Neuronal stem cell (in vitro differentiated cells): ENCODE measurements around the gene BTBD6.

Experiments used
- DNase-seq: peaks from one replicate; pipeline ENCODE4 v3.0.0-alpha.2; 2013; ENCODE audit warnings: low spot score
- H2AFZ ChIP-seq: one replicate; pipeline ENCODE4 v1.6.1; 2013; ENCODE audit warnings: mild to moderate bottlenecking, low read length, inconsistent platforms
- H2AK5ac ChIP-seq: 2 replicates; pipeline ENCODE4 v1.6.1; 2013; ENCODE audit warnings: low read depth, mild to moderate bottlenecking, inconsistent platforms, low read length, moderate library complexity, mixed read lengths
- H2BK120ac ChIP-seq: 2 replicates; pipeline ENCODE4 v1.6.1; 2013; ENCODE audit warnings: low read depth, mild to moderate bottlenecking, inconsistent platforms, low read length, moderate library complexity, mixed read lengths
- H2BK12ac ChIP-seq: one replicate; pipeline ENCODE4 v1.6.1; 2013; ENCODE audit warnings: low read length, inconsistent platforms
- H2BK15ac ChIP-seq: 2 replicates; pipeline ENCODE4 v1.6.1; 2013; ENCODE audit warnings: mild to moderate bottlenecking, low read length, inconsistent platforms, mixed read lengths
- H2BK5ac ChIP-seq: one replicate; pipeline ENCODE4 v1.6.1; 2013; ENCODE audit warnings: inconsistent platforms, mild to moderate bottlenecking, low read length, moderate library complexity
- H3K14ac ChIP-seq: one replicate; pipeline ENCODE4 v1.6.1; 2013; ENCODE audit warnings: low read length, inconsistent platforms
- H3K18ac ChIP-seq: 2 replicates; pipeline ENCODE4 v1.6.1; 2013; ENCODE audit warnings: low read length, inconsistent platforms
- H3K23ac ChIP-seq: 2 replicates; pipeline ENCODE4 v1.6.1; 2013; ENCODE audit warnings: low read depth, mild to moderate bottlenecking, mixed read lengths, low read length, inconsistent platforms; ENCODE audit not compliant: poor library complexity
- H3K27ac ChIP-seq: replicated peaks from 3 replicates; pipeline ENCODE4 v1.5.1; 2013; ENCODE audit warnings: low read length, inconsistent platforms
- H3K27me3 ChIP-seq, 3 experiments: 2 replicates each; pipeline ENCODE4 v1.6.1; 2013; ENCODE audit warnings: low read length in 3 of 3, mild to moderate bottlenecking in 2 of 3, inconsistent platforms in 1 of 3, low read depth in 1 of 3, mixed read lengths in 1 of 3, moderate library complexity in 1 of 3; ENCODE audit not compliant: control insufficient read depth in 3 of 3, insufficient read depth in 3 of 3
- H3K36me3 ChIP-seq, 2 donors: replicated peaks in 1 of 2; 2 replicates each; pipeline ENCODE4 v1.6.1; 2013; ENCODE audit warnings: low read length in 2 of 2; ENCODE audit not compliant: control insufficient read depth in 2 of 2, insufficient read depth in 2 of 2
- H3K4ac ChIP-seq: 2 replicates; pipeline ENCODE4 v1.6.1; 2013; ENCODE audit warnings: inconsistent platforms, mild to moderate bottlenecking, low read length, moderate library complexity
- H3K4me1 ChIP-seq, 2 donors: 1 replicate in 1 of 2; 2 replicates in 1 of 2; pipeline ENCODE4 v1.6.1; 2013; ENCODE audit warnings: low read length in 2 of 2, low read depth in 1 of 2; ENCODE audit not compliant: control insufficient read depth in 2 of 2, insufficient read depth in 1 of 2
- H3K4me2 ChIP-seq: one replicate; pipeline ENCODE4 v1.6.1; 2013; ENCODE audit warnings: mild to moderate bottlenecking, low read length, inconsistent platforms; ENCODE audit not compliant: insufficient read depth, poor library complexity, severe bottlenecking
- H3K4me3 ChIP-seq, 2 donors: 2 replicates each; pipeline ENCODE4 v1.5.1; 2013; ENCODE audit warnings: low read length in 2 of 2, mild to moderate bottlenecking in 2 of 2, inconsistent platforms in 1 of 2, moderate library complexity in 1 of 2
- H3K79me1 ChIP-seq: one replicate; pipeline ENCODE4 v1.6.1; 2013; ENCODE audit warnings: low read depth, mild to moderate bottlenecking, inconsistent platforms, low read length, moderate library complexity
- H3K9ac ChIP-seq: one replicate; pipeline ENCODE4 v1.6.1; 2013; ENCODE audit warnings: mild to moderate bottlenecking, low read depth, low read length, inconsistent platforms; ENCODE audit not compliant: poor library complexity
- H3K9me3 ChIP-seq, 2 donors: replicated peaks in 1 of 2; 2 replicates each; pipeline versions ENCODE3 to v1.6.1; 2013; ENCODE audit warnings: low read length in 2 of 2, mild to moderate bottlenecking in 2 of 2, inconsistent platforms in 1 of 2, low read depth in 1 of 2, mixed read lengths in 1 of 2, moderate library complexity in 1 of 2; ENCODE audit not compliant: control insufficient read depth in 2 of 2, insufficient read depth in 1 of 2
- H4K8ac ChIP-seq: one replicate; pipeline ENCODE4 v1.6.1; 2013; ENCODE audit warnings: low read depth, mild to moderate bottlenecking, inconsistent platforms, low read length, moderate library complexity
- H4K91ac ChIP-seq: one replicate; pipeline ENCODE4 v1.6.1; 2013; ENCODE audit warnings: low read length, low read depth, mild to moderate bottlenecking, inconsistent platforms; ENCODE audit not compliant: poor library complexity
- WGBS, 2 donors: extraction: QIAGEN DNeasy Blood & Tissue Kit; methylation state at CpG; one replicate each; pipeline ENCODE4 v1.1.7; 2013; ENCODE audit warnings: missing lambda C conversion rate in 2 of 2, mixed read lengths in 1 of 2; ENCODE audit not compliant: insufficient read length in 2 of 2, insufficient replicate concordance in 1 of 2; ENCODE audit errors: extremely low coverage in 2 of 2; 5-methylcytosine and 5-hydroxymethylcytosine counted together

The BTBD6 gene

GRCh38 chr14:105218611-105219010 is 29.7 kb upstream of the BTBD6 start:
- Histone ChIP-seq H4K91ac (no peak overlapping the region), H3K4me3 (no peak overlapping the region), H2BK5ac (no peak overlapping the region), H3K4me1 (no peaks in the 10 kb centered on the region), H3K36me3 (peaks cover 39 to 51% of the 10 kb centered on the region in 2 donors), H3K79me1 (peaks cover 22% of the 10 kb centered on the region), H2BK12ac (no peak overlapping the region), H2AFZ (no peak overlapping the region), H3K9ac (peak overlapping the region; percentile 12), H3K27ac (no peak overlapping the region), H2BK120ac (no peak overlapping the region), H3K23ac (peak overlapping the region; percentile 31), H3K9me3 (peaks cover 0 to 8% of the 10 kb centered on the region in 2 donors), H2BK15ac (no peak overlapping the region), H4K8ac (peak overlapping the region; percentile 65), H3K4ac (no peak overlapping the region), H2AK5ac (no peak overlapping the region), H3K18ac (no peak overlapping the region), H3K27me3 (no peaks in the 10 kb centered on the region), H3K14ac (peak overlapping the region; percentile 38), H3K4me2 (no peak overlapping the region)
- WGBS, 2 donors, result no CpG with 5 or more reads among the region's 19 CpGs
- DNase-seq, result no peak

- Histone ChIP-seq H3K27me3 (no peaks in the 10 kb centered on the region), H2BK120ac (no peak overlapping the region), H3K9me3 (peaks cover 0 to 8% of the 10 kb centered on the region in 2 donors), H2AK5ac (no peak overlapping the region), H3K4me3 (no peak overlapping the region), H3K23ac (no peak overlapping the region), H3K79me1 (peaks cover 23% of the 10 kb centered on the region), H4K91ac (no peak overlapping the region), H4K8ac (no peak overlapping the region), H3K27ac (no peak overlapping the region), H2BK5ac (no peak overlapping the region), H3K4me1 (no peaks in the 10 kb centered on the region), H3K9ac (no peak overlapping the region), H3K4ac (no peak overlapping the region), H2BK15ac (no peak overlapping the region), H3K18ac (no peak overlapping the region), H3K36me3 (peaks cover 39 to 49% of the 10 kb centered on the region in 2 donors), H2AFZ (no peak overlapping the region), H3K14ac (peak overlapping the region; percentile 21), H2BK12ac (no peak overlapping the region), H3K4me2 (no peak overlapping the region)
- no peak for DNase-seq
- WGBS, 2 donors, result no CpG with 5 or more reads among the region's 29 CpGs
These were observed 29.2 kb upstream of the BTBD6 start for GRCh38 chr14:105219043-105219612.

GRCh38 chr14:105219753-105220152 is 28.6 kb upstream of the BTBD6 start:
- Histone ChIP-seq H2AK5ac (no peak overlapping the region), H2BK5ac (no peak overlapping the region), H3K27me3 (no peaks in the 10 kb centered on the region), H2BK120ac (no peak overlapping the region), H3K4me2 (no peak overlapping the region), H3K9me3 (peaks cover 0 to 8% of the 10 kb centered on the region in 2 donors), H3K79me1 (peaks cover 23% of the 10 kb centered on the region), H4K91ac (no peak overlapping the region), H3K4ac (no peak overlapping the region), H3K18ac (no peak overlapping the region), H2BK12ac (no peak overlapping the region), H3K4me1 (no peaks in the 10 kb centered on the region), H4K8ac (no peak overlapping the region), H2AFZ (no peak overlapping the region), H3K27ac (no peak overlapping the region), H3K9ac (peak overlapping the region; percentile 15), H3K36me3 (peaks cover 37 to 51% of the 10 kb centered on the region in 2 donors), H3K23ac (no peak overlapping the region), H3K4me3 (no peak overlapping the region), H3K14ac (no peak overlapping the region), H2BK15ac (no peak overlapping the region)
- WGBS, 2 donors, result no CpG with 5 or more reads among the region's 17 CpGs
- no peak for DNase-seq

- Histone ChIP-seq H3K4me3 (no peak overlapping the region), H4K8ac (peak overlapping the region; percentile 43), H3K23ac (peak overlapping the region; percentile 81), H2BK120ac (no peak overlapping the region), H2AFZ (no peak overlapping the region), H3K9me3 (peaks cover 0 to 1% of the 10 kb centered on the region in 2 donors), H3K4ac (no peak overlapping the region), H3K27me3 (no peaks in the 10 kb centered on the region), H3K27ac (no peak overlapping the region), H4K91ac (no peak overlapping the region), H2AK5ac (no peak overlapping the region), H3K9ac (peak overlapping the region; percentile 51), H3K79me1 (peaks cover 17% of the 10 kb centered on the region), H3K4me1 (no peaks in the 10 kb centered on the region), H3K18ac (peak overlapping the region; percentile 36), H2BK15ac (no peak overlapping the region), H3K14ac (peak overlapping the region; percentile 58), H2BK12ac (no peak overlapping the region), H3K4me2 (no peak overlapping the region), H3K36me3 (peaks cover 28 to 63% of the 10 kb centered on the region in 2 donors), H2BK5ac (no peak overlapping the region)
- WGBS, 2 donors, result no CpG with 5 or more reads among the region's 29 CpGs
- DNase-seq, result no peak
These were observed 27.4 kb upstream of the BTBD6 start for GRCh38 chr14:105220699-105221597.
